ENCODE results near the gene TMIE.
"Not testable (repeated sequence)": the region's sequence is repeated elsewhere in the genome, so short reads cannot be mapped to it uniquely, and the experiment has no call there.

DNA sequence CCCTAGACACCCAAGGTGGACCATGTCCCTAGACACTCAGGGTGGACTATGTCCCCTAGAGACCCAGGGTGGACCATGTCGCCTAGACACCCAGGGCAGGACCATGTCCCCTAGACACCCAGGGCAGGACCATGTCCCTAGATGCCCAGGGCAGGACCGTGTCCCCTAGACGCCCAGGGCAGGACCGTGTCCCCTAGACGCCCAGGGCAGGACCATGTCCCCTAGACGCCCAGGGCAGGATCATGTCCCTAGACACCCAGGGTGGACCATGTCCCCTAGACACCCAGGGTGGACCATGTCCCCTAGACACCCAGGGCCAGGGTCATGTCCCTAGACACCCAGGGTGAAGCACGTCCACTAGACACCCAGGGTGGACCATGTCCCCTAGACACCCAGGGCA, 3.2 kb downstream of the TMIE start:
- TF ChIP-seq, protein P1, sequence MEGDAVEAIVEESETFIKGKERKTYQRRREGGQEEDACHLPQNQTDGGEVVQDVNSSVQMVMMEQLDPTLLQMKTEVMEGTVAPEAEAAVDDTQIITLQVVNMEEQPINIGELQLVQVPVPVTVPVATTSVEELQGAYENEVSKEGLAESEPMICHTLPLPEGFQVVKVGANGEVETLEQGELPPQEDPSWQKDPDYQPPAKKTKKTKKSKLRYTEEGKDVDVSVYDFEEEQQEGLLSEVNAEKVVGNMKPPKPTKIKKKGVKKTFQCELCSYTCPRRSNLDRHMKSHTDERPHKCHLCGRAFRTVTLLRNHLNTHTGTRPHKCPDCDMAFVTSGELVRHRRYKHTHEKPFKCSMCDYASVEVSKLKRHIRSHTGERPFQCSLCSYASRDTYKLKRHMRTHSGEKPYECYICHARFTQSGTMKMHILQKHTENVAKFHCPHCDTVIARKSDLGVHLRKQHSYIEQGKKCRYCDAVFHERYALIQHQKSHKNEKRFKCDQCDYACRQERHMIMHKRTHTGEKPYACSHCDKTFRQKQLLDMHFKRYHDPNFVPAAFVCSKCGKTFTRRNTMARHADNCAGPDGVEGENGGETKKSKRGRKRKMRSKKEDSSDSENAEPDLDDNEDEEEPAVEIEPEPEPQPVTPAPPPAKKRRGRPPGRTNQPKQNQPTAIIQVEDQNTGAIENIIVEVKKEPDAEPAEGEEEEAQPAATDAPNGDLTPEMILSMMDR (conservative IDR thresholded peaks at IDR 0.05 in 1 of 2, IDR thresholded peaks at IDR 0.05 in 1 of 2; ENCODE audit: low read depth in 1 of 2, low read length in 2 of 2) = not testable (repeated sequence)
- TF ChIP-seq EZH2 (IDR thresholded peaks at IDR 0.05; ENCODE audit: low read length, missing control alignments) = not testable (repeated sequence)

All from fibroblast of lung (primary cell).